Hematopoietic multipotent progenitor cell treated with erythropoietin and hydrocortisone succinate and interleukin-3 and kit ligand, for 8 days (in vitro differentiated cells): Measurements from ENCODE around the gene INSYN2B.
A peak's percentile ranks its signal among the peaks of the same experiment; 100 is the strongest.
"Not testable (repeated sequence)": the region's sequence is repeated elsewhere in the genome, so short reads cannot be mapped to it uniquely, and the experiment has no call there.

Experiments
- DNase-seq: peaks from one replicate; pipeline ENCODE4 v3.0.0-alpha.2; 2015

Gene INSYN2B

GRCh38 chr5:169840405-169840804 is 139.9 kb downstream of the INSYN2B start:
- DNase-seq: no peak

- no peak for DNase-seq
These were observed 141.6 kb downstream of the INSYN2B start for GRCh38 chr5:169838688-169839087.

GRCh38 chr5:169837686-169838085 is 142.6 kb downstream of the INSYN2B start:
- DNase-seq: no peak

- DNase-seq: no peak
These were observed 143.3 kb downstream of the INSYN2B start for GRCh38 chr5:169836835-169837536.

GRCh38 chr5:169834540-169834939 is 145.8 kb downstream of the INSYN2B start:
- not testable (repeated sequence) for DNase-seq

GRCh38 chr5:169833681-169834292 is 146.5 kb downstream of the INSYN2B start:
- peak; percentile 6 for DNase-seq

GRCh38 chr5:169832845-169833244 is 147.4 kb downstream of the INSYN2B start:
- no peak for DNase-seq

GRCh38 chr5:169832304-169832703 is 148.0 kb downstream of the INSYN2B start:
- DNase-seq: no peak

GRCh38 chr5:169831331-169831730 is 149.0 kb downstream of the INSYN2B start:
- DNase-seq: no peak

GRCh38 chr5:169828385-169828784 is 151.9 kb downstream of the INSYN2B start:
- DNase-seq: no peak

GRCh38 chr5:169827769-169828168 is 152.5 kb downstream of the INSYN2B start:
- no peak for DNase-seq

- peak; percentile 15 for DNase-seq
These were observed 153.7 kb downstream of the INSYN2B start for GRCh38 chr5:169826618-169827017.

- DNase-seq: no peak
These were observed 163.3 kb downstream of the INSYN2B start for GRCh38 chr5:169817031-169817430.

GRCh38 chr5:169814522-169814921 is 165.8 kb downstream of the INSYN2B start:
- no peak for DNase-seq
